A673 (cell line): Measurements from ENCODE around the gene CAV3. TPM values are rescaled to one million over a fixed set of nuclear protein-coding genes. Genes with fewer than 3 reads are reported as not detected.

Source experiments
- BruUV-seq: library from RNA; stranded (reverse); fragments of 400-500 nt; replicated peaks from 2 replicates; lab custom pipeline; 2021; lab: Mats Ljungman, UMichigan
- CTCF ChIA-PET: fragments of 300-600 bp; sonication (Branson Sonifier 250); formaldehyde crosslinking; loops from one replicate; lab custom pipeline; 2022; ENCODE audit warnings: antibody characterized with exemption; lab: Charles Lee
- POLR2A ChIA-PET: fragments of 300-600 bp; sonication (Branson Sonifier 250); formaldehyde crosslinking; loops from one replicate; lab custom pipeline; 2022; ENCODE audit warnings: antibody characterized with exemption; ENCODE audit not compliant: low non-redundant PET; lab: Charles Lee
- DNase-seq: peaks from one replicate; pipeline ENCODE4 v3.0.0-alpha.2; 2015; ENCODE audit warnings: low spot score
- H3K27ac ChIP-seq: fragments of 200-600 bp; sonication (generic); 2 replicates; pipeline ENCODE4 v1.5.1; 2016; ENCODE audit warnings: mixed run types, low read depth, mild to moderate bottlenecking, mixed read lengths, antibody characterized with exemption, low read length; ENCODE audit not compliant: poor library complexity, severe bottlenecking
- H3K27me3 ChIP-seq: fragments of 200-600 bp; sonication (generic); replicated peaks from 2 replicates; pipeline ENCODE4 v1.6.1; 2017; ENCODE audit warnings: mixed run types, low read depth, mild to moderate bottlenecking, mixed read lengths, antibody characterized with exemption, low read length; ENCODE audit not compliant: insufficient read depth, poor library complexity
- H3K36me3 ChIP-seq: fragments of 200-600 bp; sonication (generic); 2 replicates; pipeline ENCODE4 v1.6.1; 2016; ENCODE audit warnings: mixed run types, mild to moderate bottlenecking, mixed read lengths, antibody characterized with exemption, low read length; ENCODE audit not compliant: insufficient read depth, poor library complexity, severe bottlenecking
- H3K4me1 ChIP-seq: fragments of 200-600 bp; sonication (generic); 2 replicates; pipeline ENCODE4 v1.6.1; 2017; ENCODE audit warnings: mixed run types, mild to moderate bottlenecking, mixed read lengths, antibody characterized with exemption, low read length; ENCODE audit not compliant: insufficient read depth, poor library complexity, severe bottlenecking
- H3K4me3 ChIP-seq: fragments of 200-600 bp; sonication (generic); 2 replicates; pipeline ENCODE4 v1.5.1; 2016; ENCODE audit warnings: low read depth, mixed run types, mild to moderate bottlenecking, mixed read lengths, low read length; ENCODE audit not compliant: poor library complexity, severe bottlenecking
- H3K9me3 ChIP-seq: fragments of 200-600 bp; sonication (generic); 2 replicates; pipeline ENCODE4 v1.6.1; 2016; ENCODE audit warnings: mixed run types, low read depth, mild to moderate bottlenecking, mixed read lengths, antibody characterized with exemption, low read length; ENCODE audit not compliant: poor library complexity, severe bottlenecking
- EZH2 ChIP-seq: fragments of 200-600 bp; sonication (generic); IDR thresholded peaks from 2 replicates; pipeline ENCODE4 v1.6.1; 2017; ENCODE audit warnings: borderline replicate concordance, low read depth, mild to moderate bottlenecking, mixed read lengths, antibody characterized with exemption, low read length; ENCODE audit not compliant: poor library complexity, severe bottlenecking
- intact Hi-C: fragments of 100-400 bp; cut with micrococcal nuclease; formaldehyde crosslinking; loops from one replicate; pipeline ENCODE4 v1.10.0; 2022; ENCODE audit not compliant: unreplicated experiment
- total RNA-seq: library from RNA; stranded (reverse); gene quantifications from 2 replicates; pipeline ENCODE4 v1.2.3, GENCODE V29; 2021
- TF ChIP-seq, protein P1 (sequence below): fragments of 300-800, 200-600 bp; sonication (generic); conservative IDR thresholded peaks from 2 replicates; pipeline ENCODE4 v1.5.1; 2017; ENCODE audit warnings: low read depth, mild to moderate bottlenecking, antibody characterized with exemption, low read length, moderate library complexity, mixed read lengths

CAV3 gene
- total RNA-seq, 1 experiment from 2014 or later = not detected

DNA sequence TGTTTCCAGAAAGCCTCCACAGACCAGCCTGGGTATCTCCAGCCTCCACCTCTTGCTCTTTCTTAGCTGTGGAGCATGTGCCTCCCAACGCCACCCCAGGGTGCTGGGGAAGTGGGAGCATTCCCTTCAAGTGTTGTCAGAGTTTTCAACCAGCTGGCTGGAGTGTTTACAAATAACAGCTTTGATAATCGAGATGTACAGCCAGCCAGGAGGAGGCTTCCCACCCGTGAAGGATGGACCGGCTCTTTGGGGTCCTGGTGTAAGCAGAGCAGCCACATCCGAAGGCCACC is 44.3 kb downstream of the CAV3 start:
- intact Hi-C loops = no loop called here
- ChIA-PET CTCF (interaction anchor here (1.3 kb wide), 1 partner anchor 8 kb away, joined by 4 read pairs; the partner anchor contains the start of gene OXTR), POLR2A (no interaction called here)
- BruUV-seq = no TSS peak
- H3K27ac ChIP-seq = no peak overlapping the region
- no peak for TF ChIP-seq EZH2
- TF ChIP-seq, protein P1, sequence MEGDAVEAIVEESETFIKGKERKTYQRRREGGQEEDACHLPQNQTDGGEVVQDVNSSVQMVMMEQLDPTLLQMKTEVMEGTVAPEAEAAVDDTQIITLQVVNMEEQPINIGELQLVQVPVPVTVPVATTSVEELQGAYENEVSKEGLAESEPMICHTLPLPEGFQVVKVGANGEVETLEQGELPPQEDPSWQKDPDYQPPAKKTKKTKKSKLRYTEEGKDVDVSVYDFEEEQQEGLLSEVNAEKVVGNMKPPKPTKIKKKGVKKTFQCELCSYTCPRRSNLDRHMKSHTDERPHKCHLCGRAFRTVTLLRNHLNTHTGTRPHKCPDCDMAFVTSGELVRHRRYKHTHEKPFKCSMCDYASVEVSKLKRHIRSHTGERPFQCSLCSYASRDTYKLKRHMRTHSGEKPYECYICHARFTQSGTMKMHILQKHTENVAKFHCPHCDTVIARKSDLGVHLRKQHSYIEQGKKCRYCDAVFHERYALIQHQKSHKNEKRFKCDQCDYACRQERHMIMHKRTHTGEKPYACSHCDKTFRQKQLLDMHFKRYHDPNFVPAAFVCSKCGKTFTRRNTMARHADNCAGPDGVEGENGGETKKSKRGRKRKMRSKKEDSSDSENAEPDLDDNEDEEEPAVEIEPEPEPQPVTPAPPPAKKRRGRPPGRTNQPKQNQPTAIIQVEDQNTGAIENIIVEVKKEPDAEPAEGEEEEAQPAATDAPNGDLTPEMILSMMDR = no peak
- no peak for DNase-seq
- no peaks in the 10 kb centered on the region for H3K36me3 ChIP-seq
- H3K27me3 ChIP-seq = no peaks in the 10 kb centered on the region
- H3K4me3 ChIP-seq = no peak overlapping the region
- no peaks in the 10 kb centered on the region for H3K4me1 ChIP-seq
- no peaks in the 10 kb centered on the region for H3K9me3 ChIP-seq

DNA sequence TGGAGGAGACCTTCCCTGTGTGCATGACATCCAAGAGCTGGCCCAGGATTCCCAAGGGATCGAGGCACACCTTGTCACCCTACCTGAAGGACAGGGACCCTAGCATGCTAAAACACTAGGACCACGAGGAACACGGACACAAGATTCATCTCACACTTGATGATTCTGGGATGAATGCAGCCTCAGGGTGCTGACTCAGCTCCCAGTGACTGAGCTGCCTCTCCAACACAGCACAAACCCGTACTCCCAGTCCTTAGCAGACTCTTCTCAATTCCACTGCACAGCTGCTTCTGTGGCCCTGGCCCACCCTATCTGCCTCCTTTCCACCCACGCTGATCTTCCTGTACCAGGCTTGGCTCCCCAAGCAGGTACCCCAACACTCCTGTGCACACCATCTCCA is 44.9 kb downstream of the CAV3 start:
- H3K4me3 ChIP-seq = no peak overlapping the region
- ChIA-PET POLR2A (no interaction called here), CTCF (interaction anchor here (1.3 kb wide), 1 partner anchor 9 kb away, joined by 4 read pairs; the partner anchor contains the start of gene OXTR)
- no peaks in the 10 kb centered on the region for H3K36me3 ChIP-seq
- H3K9me3 ChIP-seq = no peaks in the 10 kb centered on the region
- TF ChIP-seq, protein P1 = no peak
- TF ChIP-seq EZH2 = no peak
- H3K4me1 ChIP-seq = no peaks in the 10 kb centered on the region
- intact Hi-C loops = no loop called here
- no peak overlapping the region for H3K27ac ChIP-seq
- H3K27me3 ChIP-seq = no peaks in the 10 kb centered on the region
- DNase-seq = no peak
- no TSS peak for BruUV-seq

DNA sequence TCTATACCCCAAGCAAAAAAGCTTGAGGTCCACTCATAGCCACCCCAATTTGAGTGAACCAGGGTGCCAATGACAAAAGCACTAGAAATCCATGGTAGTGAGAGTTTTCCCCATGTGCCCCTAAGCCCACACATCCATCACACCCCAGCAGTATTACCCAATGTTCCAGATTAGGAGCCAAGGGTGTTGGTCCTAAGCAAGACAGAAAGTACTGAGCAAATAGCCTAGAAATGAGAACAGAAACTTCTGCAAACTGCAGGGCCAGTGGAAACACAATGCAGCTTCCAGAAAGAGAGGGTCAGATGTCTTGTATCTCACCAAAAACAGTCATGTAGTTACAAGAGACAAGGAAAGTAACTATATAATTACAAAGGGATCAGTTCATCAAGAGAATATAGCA is 46.7 kb downstream of the CAV3 start:
- H3K4me1 ChIP-seq = no peaks in the 10 kb centered on the region
- H3K27ac ChIP-seq = no peak overlapping the region
- intact Hi-C loops = no loop called here
- no peaks in the 10 kb centered on the region for H3K36me3 ChIP-seq
- POLR2A ChIA-PET = no interaction called here
- no peaks in the 10 kb centered on the region for H3K27me3 ChIP-seq
- H3K9me3 ChIP-seq = no peaks in the 10 kb centered on the region
- H3K4me3 ChIP-seq = no peak overlapping the region
- no TSS peak for BruUV-seq
- CTCF ChIA-PET = no interaction called here
- no peak for DNase-seq
- TF ChIP-seq EZH2 = no peak
- TF ChIP-seq, protein P1 = no peak
